MCF 10A (cell line): Measurements from ENCODE around the gene B3GNT9. TPM values are rescaled to one million over a fixed set of nuclear protein-coding genes. Genes with fewer than 3 reads are reported as not detected.

ENCODE experiments used
- BruUV-seq: library from RNA; stranded (reverse); fragments of 400-500 nt; replicated peaks from 2 replicates; lab custom pipeline; 2021; lab: Mats Ljungman, UMichigan
- CTCF ChIA-PET: fragments of 300-600 bp; sonication (Branson Sonifier 250); formaldehyde crosslinking; extraction: SDS; loops from one replicate; lab custom pipeline; 2021; ENCODE audit warnings: antibody characterized with exemption, inconsistent platforms; lab: Yijun Ruan, JAX
- POLR2A ChIA-PET: fragments of 300-600, 350-650 bp; sonication (Branson Sonifier 250); formaldehyde crosslinking; extraction: SDS; loops from one replicate; lab custom pipeline; 2020; ENCODE audit warnings: antibody characterized with exemption, inconsistent platforms; lab: Yijun Ruan, JAX
- DNase-seq: peaks from one replicate; pipeline ENCODE4 v3.0.0-alpha.2; 2018; ENCODE audit not compliant: unreplicated experiment
- H3K27ac Mint-ChIP-seq: one replicate; pipeline ENCODE4 v1.8.0; 2022; ENCODE audit warnings: mild to moderate bottlenecking, low read depth, mixed read lengths; ENCODE audit not compliant: unreplicated experiment
- H3K27me3 Mint-ChIP-seq: one replicate; pipeline ENCODE4 v1.8.0; 2022; ENCODE audit warnings: mixed read lengths; ENCODE audit not compliant: insufficient read depth, unreplicated experiment
- H3K36me3 Mint-ChIP-seq: one replicate; pipeline ENCODE4 v1.8.0; 2022; ENCODE audit warnings: mild to moderate bottlenecking, moderate library complexity, mixed read lengths; ENCODE audit not compliant: insufficient read depth, unreplicated experiment
- H3K4me1 Mint-ChIP-seq: one replicate; pipeline ENCODE4 v1.8.0; 2022; ENCODE audit warnings: mixed read lengths; ENCODE audit not compliant: insufficient read depth, unreplicated experiment
- H3K4me3 Mint-ChIP-seq: one replicate; pipeline ENCODE4 v1.8.0; 2022; ENCODE audit warnings: mild to moderate bottlenecking, moderate library complexity, mixed read lengths; ENCODE audit not compliant: unreplicated experiment
- H3K9me3 Mint-ChIP-seq: one replicate; pipeline ENCODE4 v1.8.0; 2022; ENCODE audit warnings: mixed read lengths; ENCODE audit not compliant: unreplicated experiment
- CTCF ChIP-seq: fragments of 200-600 bp; IDR thresholded peaks from one replicate; pipeline ENCODE4 v1.8.0; 2022; ENCODE audit warnings: antibody characterized with exemption, mild to moderate bottlenecking; ENCODE audit not compliant: unreplicated experiment
- intact Hi-C: fragments of 100-400 bp; cut with micrococcal nuclease; formaldehyde crosslinking; loops from 2 replicates; pipeline ENCODE4 v1.14.1; 2022
- total RNA-seq: library from RNA; stranded (reverse); gene quantifications from 2 replicates; pipeline ENCODE4 v1.2.3, GENCODE V29; 2022

Gene B3GNT9
- total RNA-seq, 1 experiment from 2014 or later, result 0.84 TPM

GRCh38 chr16:67147437-67148140, 3.2 kb downstream of the B3GNT9 start:
- no TSS peak for BruUV-seq
- CTCF ChIA-PET, result interaction anchor here (0.6 to 1.0 kb wide), 3 partner anchors 9 to 132 kb away, joined by 3 read pairs; no protein-coding TSS in a partner anchor
- POLR2A ChIA-PET, result interaction anchor here (1.0 to 1.1 kb wide), 2 partner anchors 9 to 13 kb away, joined by 3 to 4 read pairs; partner anchors contain the start of genes FBXL8 and TRADD
- peaks cover 7% of the 10 kb centered on the region for H3K4me1 Mint-ChIP-seq
- DNase-seq, result no peak
- no peaks in the 10 kb centered on the region for H3K27me3 Mint-ChIP-seq
- H3K9me3 Mint-ChIP-seq, result no peaks in the 10 kb centered on the region
- no peak for TF ChIP-seq CTCF
- peaks cover 56% of the 10 kb centered on the region for H3K36me3 Mint-ChIP-seq
- H3K27ac Mint-ChIP-seq, result no peak overlapping the region
- H3K4me3 Mint-ChIP-seq, result no peak overlapping the region
- intact Hi-C loops, result no loop called here

GRCh38 chr16:67146523-67147357, 4.1 kb downstream of the B3GNT9 start:
- intact Hi-C loops, result no loop called here
- ChIA-PET POLR2A (interaction anchor here (1.0 to 1.1 kb wide), 2 partner anchors 8 to 14 kb away, joined by 3 to 4 read pairs; partner anchors contain the start of genes FBXL8 and TRADD), CTCF (interaction anchor here (0.6 to 1.4 kb wide), 5 partner anchors 8 to 64 kb away, joined by 3 to 4 read pairs (median 3); no protein-coding TSS in a partner anchor)
- H3K27me3 Mint-ChIP-seq, result no peaks in the 10 kb centered on the region
- no peak for DNase-seq
- no peak overlapping the region for H3K4me3 Mint-ChIP-seq
- no peaks in the 10 kb centered on the region for H3K9me3 Mint-ChIP-seq
- peaks cover 7% of the 10 kb centered on the region for H3K4me1 Mint-ChIP-seq
- TF ChIP-seq CTCF, result no peak
- H3K27ac Mint-ChIP-seq, result no peak overlapping the region
- BruUV-seq, result no TSS peak
- H3K36me3 Mint-ChIP-seq, result peaks cover 56% of the 10 kb centered on the region

- CTCF ChIA-PET, result interaction anchor here (0.6 to 1.4 kb wide), 2 partner anchors 9 to 50 kb away, joined by 3 to 4 read pairs; no protein-coding TSS in a partner anchor
- BruUV-seq, result no TSS peak
- DNase-seq, result no peak
- H3K36me3 Mint-ChIP-seq, result peaks cover 66% of the 10 kb centered on the region
- peaks cover 7% of the 10 kb centered on the region for H3K4me1 Mint-ChIP-seq
- TF ChIP-seq CTCF, result no peak
- no peaks in the 10 kb centered on the region for H3K9me3 Mint-ChIP-seq
- intact Hi-C loops, result no loop called here
- no peak overlapping the region for H3K4me3 Mint-ChIP-seq
- no peaks in the 10 kb centered on the region for H3K27me3 Mint-ChIP-seq
- H3K27ac Mint-ChIP-seq, result no peak overlapping the region
- POLR2A ChIA-PET, result no interaction called here
Measured at GRCh38 chr16:67145746-67146145, 5.1 kb downstream of the B3GNT9 start.

GRCh38 chr16:67144943-67145342, 5.9 kb downstream of the B3GNT9 start:
- BruUV-seq, result no TSS peak
- intact Hi-C loops, result no loop called here
- ChIA-PET POLR2A (no interaction called here), CTCF (interaction anchor here (1.1 kb wide), 1 partner anchor 10 kb away, joined by 4 read pairs; no protein-coding TSS in a partner anchor)
- Mint-ChIP-seq H3K36me3 (peaks cover 72% of the 10 kb centered on the region), H3K4me3 (no peak overlapping the region), H3K4me1 (peaks cover 7% of the 10 kb centered on the region), H3K27ac (no peak overlapping the region), H3K9me3 (no peaks in the 10 kb centered on the region), H3K27me3 (no peaks in the 10 kb centered on the region)
- no peak for DNase-seq
- no peak for TF ChIP-seq CTCF
